ENCODE results near the gene C1orf116. TPM values are rescaled to one million over a fixed set of nuclear protein-coding genes. Genes with fewer than 3 reads are reported as not detected.
"Not testable (repeated sequence)": the region's sequence is repeated elsewhere in the genome, so short reads cannot be mapped to it uniquely, and the experiment has no call there.

Gene C1orf116
- total RNA-seq, 4 donors from 2014 or later: 52.8 to 173 (median 86.4) TPM

DNA sequence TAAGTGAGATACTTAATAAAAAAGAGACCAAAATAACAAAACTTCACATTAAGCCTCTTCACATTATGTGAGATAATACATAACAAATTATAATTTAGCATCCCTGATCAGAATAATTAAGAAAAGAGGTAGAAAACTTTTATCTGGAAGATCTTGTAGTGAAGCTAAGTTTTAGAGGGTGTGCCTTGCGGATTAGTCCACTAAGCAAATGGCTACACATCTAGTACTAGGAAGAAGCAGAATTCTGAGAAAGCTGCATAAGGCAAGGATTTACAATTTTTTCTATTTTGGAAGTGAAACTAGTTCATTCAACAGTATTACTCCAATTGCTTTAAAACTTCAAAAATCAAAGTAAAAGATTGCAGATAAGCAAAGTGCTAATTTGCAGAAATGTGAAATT is 14.9 kb upstream of the C1orf116 start:
- DNase-seq: no peak
- Histone ChIP-seq H3K4me3 (no peak overlapping the region), H3K4me1 (peaks cover 14 to 74% (median 35%) of the 10 kb centered on the region in 3 donors), H3K36me3 (peaks cover 0 to 31% (median 6%) of the 10 kb centered on the region in 3 donors), H3K27ac (peak overlapping the region in 1 of 4 donors; percentile 12), H3K27me3 (no peaks in the 10 kb centered on the region), H3K9me3 (no peaks in the 10 kb centered on the region)
- intact Hi-C loops (cut with DNase I): no loop called here
- TF ChIP-seq, protein P1, sequence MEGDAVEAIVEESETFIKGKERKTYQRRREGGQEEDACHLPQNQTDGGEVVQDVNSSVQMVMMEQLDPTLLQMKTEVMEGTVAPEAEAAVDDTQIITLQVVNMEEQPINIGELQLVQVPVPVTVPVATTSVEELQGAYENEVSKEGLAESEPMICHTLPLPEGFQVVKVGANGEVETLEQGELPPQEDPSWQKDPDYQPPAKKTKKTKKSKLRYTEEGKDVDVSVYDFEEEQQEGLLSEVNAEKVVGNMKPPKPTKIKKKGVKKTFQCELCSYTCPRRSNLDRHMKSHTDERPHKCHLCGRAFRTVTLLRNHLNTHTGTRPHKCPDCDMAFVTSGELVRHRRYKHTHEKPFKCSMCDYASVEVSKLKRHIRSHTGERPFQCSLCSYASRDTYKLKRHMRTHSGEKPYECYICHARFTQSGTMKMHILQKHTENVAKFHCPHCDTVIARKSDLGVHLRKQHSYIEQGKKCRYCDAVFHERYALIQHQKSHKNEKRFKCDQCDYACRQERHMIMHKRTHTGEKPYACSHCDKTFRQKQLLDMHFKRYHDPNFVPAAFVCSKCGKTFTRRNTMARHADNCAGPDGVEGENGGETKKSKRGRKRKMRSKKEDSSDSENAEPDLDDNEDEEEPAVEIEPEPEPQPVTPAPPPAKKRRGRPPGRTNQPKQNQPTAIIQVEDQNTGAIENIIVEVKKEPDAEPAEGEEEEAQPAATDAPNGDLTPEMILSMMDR (IDR thresholded peaks at IDR 0.05): no peak
- no peak for TF ChIP-seq POLR2A (IDR thresholded peaks at IDR 0.05)
- WGBS, 2 donors: 75 to 96% methylated on average over 1 of the region's 1 CpG

DNA sequence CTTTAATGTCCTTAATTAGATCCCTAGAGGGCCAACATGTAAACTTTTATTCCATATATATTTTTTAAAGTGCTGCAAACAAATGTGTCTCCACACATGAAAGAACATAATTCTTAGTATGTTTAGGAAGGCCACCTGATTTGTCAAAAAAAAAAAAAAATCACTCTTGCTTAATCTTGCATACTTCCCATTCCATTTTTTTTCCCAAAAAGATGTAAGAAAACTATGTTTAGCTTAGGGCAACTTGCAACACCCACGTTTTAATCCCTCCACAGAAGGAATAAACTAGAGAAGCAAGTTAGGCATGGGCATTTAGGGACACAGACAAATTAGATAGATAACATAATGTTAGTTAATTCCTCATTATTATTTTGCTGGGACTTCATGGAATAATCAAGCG is 12.9 kb upstream of the C1orf116 start:
- H3K36me3 ChIP-seq: peaks cover 0 to 31% (median 6%) of the 10 kb centered on the region in 3 donors
- H3K9me3 ChIP-seq: no peaks in the 10 kb centered on the region
- no peak overlapping the region for H3K4me3 ChIP-seq
- intact Hi-C loops (cut with DNase I): no loop called here
- no peak for DNase-seq
- H3K27me3 ChIP-seq: no peaks in the 10 kb centered on the region
- no peak overlapping the region for H3K27ac ChIP-seq
- peaks cover 0 to 60% (median 23%) of the 10 kb centered on the region in 3 donors for H3K4me1 ChIP-seq
- 49 to 66% methylated on average over 2 of the region's 2 CpGs for WGBS, 2 donors
- TF ChIP-seq POLR2A (IDR thresholded peaks at IDR 0.05): no peak

DNA sequence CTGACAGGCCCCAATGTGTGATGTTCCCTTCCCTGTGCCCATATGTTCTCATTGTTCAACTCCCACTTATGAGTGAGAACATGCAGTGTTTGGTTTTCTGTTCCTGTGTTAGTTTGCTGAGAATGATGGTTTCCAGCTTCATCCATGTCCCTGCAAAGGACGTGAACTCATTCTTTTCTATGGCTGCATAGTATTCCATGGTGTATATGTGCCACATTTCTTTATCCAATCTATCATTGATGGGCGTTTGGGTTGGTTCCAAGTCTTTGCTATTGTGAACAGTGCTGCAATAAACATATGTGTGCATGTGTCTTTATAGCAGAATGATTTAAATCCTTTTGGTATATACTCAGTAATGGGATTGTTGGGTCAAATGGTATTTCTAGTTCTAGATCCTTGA is 8.8 kb upstream of the C1orf116 start:
- H3K36me3 ChIP-seq; H3K4me3 ChIP-seq; H3K27ac ChIP-seq; H3K27me3 ChIP-seq; intact Hi-C loops (cut with DNase I); DNase-seq; H3K9me3 ChIP-seq: not testable (repeated sequence)
- H3K4me1 ChIP-seq: peaks cover 0 to 25% (median 3%) of the 10 kb centered on the region in 3 donors
- WGBS, 2 donors: 92 to 93% methylated on average over 2 of the region's 2 CpGs

DNA sequence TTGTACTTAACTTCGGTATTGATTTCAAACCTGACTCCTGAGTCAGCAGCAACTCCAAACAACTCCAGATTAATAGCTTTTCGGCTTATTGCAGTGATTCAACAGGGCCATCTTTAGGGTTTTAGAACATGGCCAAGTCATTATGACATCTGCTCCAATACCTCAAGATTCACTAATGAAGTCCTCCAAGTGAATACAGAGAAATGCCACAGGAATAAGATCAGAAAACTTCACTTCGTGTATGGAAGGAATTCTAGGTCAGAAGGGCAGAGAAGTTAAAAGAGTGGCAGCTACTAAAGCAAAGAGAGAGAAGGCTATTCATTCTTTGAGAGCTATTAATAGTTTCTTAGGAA is 7.6 kb upstream of the C1orf116 start:
- no peak for DNase-seq
- no peaks in the 10 kb centered on the region for H3K27me3 ChIP-seq
- H3K9me3 ChIP-seq: no peaks in the 10 kb centered on the region
- no peak for TF ChIP-seq POLR2A (IDR thresholded peaks at IDR 0.05)
- TF ChIP-seq, protein P1 (IDR thresholded peaks at IDR 0.05): no peak
- WGBS, 2 donors: 63 to 67% methylated on average over 3 of the region's 3 CpGs
- no peak overlapping the region for H3K4me3 ChIP-seq
- no peaks in the 10 kb centered on the region for H3K36me3 ChIP-seq
- H3K4me1 ChIP-seq: peaks cover 0 to 12% (median 0%) of the 10 kb centered on the region in 3 donors
- no peak overlapping the region for H3K27ac ChIP-seq
- intact Hi-C loops (cut with DNase I): no loop called here

DNA sequence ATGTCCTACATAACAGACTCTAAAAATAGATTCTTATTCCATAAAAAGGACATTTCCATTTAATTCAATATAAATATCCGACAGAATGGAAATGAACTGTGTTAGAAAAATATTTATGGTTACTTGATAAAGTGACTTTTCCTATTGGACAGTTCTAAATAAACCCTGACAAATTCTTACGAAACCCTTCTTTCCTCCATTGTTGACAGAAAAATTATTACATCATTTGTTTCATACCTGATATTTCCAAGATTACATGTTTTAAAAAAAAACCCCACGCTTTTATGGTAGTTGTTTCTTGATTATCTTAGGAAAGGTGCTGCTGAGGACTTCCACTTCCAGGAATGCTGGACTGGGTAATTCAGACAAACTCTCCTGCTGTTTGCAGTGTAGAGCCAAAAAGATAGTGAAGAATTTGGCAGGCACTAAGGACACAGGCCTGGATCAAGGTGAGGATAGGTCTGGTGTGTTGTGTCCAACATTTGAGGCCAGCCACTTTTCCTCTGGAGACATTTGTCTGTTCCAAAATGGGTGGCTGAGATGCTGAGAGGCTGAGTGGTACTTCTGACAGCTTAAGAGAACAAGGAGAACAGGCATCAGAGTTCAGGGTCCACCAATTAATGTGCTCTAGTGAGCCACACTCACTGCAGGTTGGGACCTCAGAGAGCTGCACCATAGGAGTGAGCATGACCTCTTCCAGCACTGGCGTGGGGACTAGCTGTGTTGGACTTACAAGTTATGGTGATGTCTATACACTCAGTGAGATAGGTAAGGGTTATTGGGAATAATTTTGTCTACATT is 7.0 kb upstream of the C1orf116 start:
- no peak for TF ChIP-seq POLR2A (IDR thresholded peaks at IDR 0.05)
- TF ChIP-seq, protein P1 (IDR thresholded peaks at IDR 0.05): no peak
- WGBS, 2 donors: 88 to 89% methylated on average over 4 of the region's 4 CpGs
- Histone ChIP-seq H3K27ac (no peak overlapping the region), H3K36me3 (no peaks in the 10 kb centered on the region), H3K27me3 (no peaks in the 10 kb centered on the region), H3K4me3 (no peak overlapping the region), H3K4me1 (peaks cover 0 to 7% (median 0%) of the 10 kb centered on the region in 3 donors), H3K9me3 (no peaks in the 10 kb centered on the region)
- intact Hi-C loops (cut with DNase I): no loop called here
- DNase-seq: no peak

DNA sequence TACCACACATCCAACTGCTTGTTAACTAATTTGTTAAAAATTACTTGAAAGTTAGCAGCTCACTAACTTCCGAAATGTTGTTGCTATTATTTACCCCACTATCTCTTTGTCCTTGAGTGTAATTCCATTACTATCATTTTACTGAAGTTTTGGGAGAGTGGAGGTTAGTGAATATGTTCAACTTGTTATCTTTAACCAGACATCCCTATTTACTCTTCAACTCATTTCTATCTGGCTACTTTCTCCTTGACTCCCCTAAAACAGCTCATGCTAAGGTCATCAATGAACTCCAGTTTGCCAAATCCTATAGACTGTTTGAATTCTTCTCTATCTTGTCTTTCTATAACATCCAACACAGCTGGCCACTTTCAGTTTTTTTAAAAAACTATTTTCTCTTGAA is 4.3 kb upstream of the C1orf116 start:
- intact Hi-C loops (cut with DNase I): no loop called here

More for the DNA sequence above, 4.3 kb upstream of the C1orf116 start:
- H3K9me3 ChIP-seq: no peaks in the 10 kb centered on the region
- H3K27ac ChIP-seq: no peak overlapping the region
- H3K4me1 ChIP-seq: peaks cover 0 to 14% (median 0%) of the 10 kb centered on the region in 3 donors
- peaks cover 0 to 12% (median 0%) of the 10 kb centered on the region in 4 donors for H3K27me3 ChIP-seq
- TF ChIP-seq, protein P1 (IDR thresholded peaks at IDR 0.05): no peak
- no peak for TF ChIP-seq POLR2A (IDR thresholded peaks at IDR 0.05)
- no peak overlapping the region for H3K4me3 ChIP-seq
- H3K36me3 ChIP-seq: no peaks in the 10 kb centered on the region
- DNase-seq: no peak
- WGBS, 2 donors: 95 to 97% methylated on average over 1 of the region's 1 CpG
